Endodermal cell (in vitro differentiated cells): Measurements from ENCODE around the gene SSBP2. TPM values are rescaled to one million over a fixed set of nuclear protein-coding genes. Genes with fewer than 3 reads are reported as not detected.
"Not testable (repeated sequence)": the region's sequence is repeated elsewhere in the genome, so short reads cannot be mapped to it uniquely, and the experiment has no call there.

ENCODE experiments used
- DNase-seq: peaks from one replicate; pipeline ENCODE4 v3.0.0-alpha.2; 2017
- H3K27ac ChIP-seq: 2 replicates; pipeline ENCODE4 v1.5.1; 2013; ENCODE audit warnings: mild to moderate bottlenecking, low read depth, low read length, moderate library complexity
- H3K27me3 ChIP-seq: 2 replicates; pipeline ENCODE4 v1.6.1; 2013; ENCODE audit warnings: mild to moderate bottlenecking, low read length, moderate library complexity; ENCODE audit not compliant: insufficient read depth, control insufficient read depth, poor library complexity, severe bottlenecking
- H3K36me3 ChIP-seq: 2 replicates; pipeline ENCODE4 v1.7.0; 2013; ENCODE audit warnings: mild to moderate bottlenecking, low read length, moderate library complexity; ENCODE audit not compliant: control insufficient read depth, insufficient read depth
- H3K4me1 ChIP-seq: one replicate; pipeline ENCODE4 v1.7.0; 2013; ENCODE audit warnings: low read length; ENCODE audit not compliant: control insufficient read depth, insufficient read depth
- H3K4me3 ChIP-seq: 2 replicates; pipeline ENCODE4 v1.5.1; 2013; ENCODE audit warnings: mild to moderate bottlenecking, low read length, moderate library complexity
- H3K9ac ChIP-seq: 2 replicates; pipeline ENCODE4 v1.6.1; 2013; ENCODE audit warnings: mild to moderate bottlenecking, low read length, moderate library complexity; ENCODE audit not compliant: poor library complexity, severe bottlenecking; ENCODE audit errors: extremely low read depth
- H3K9me3 ChIP-seq: 2 replicates; pipeline ENCODE4 v1.6.1; 2013; ENCODE audit warnings: mild to moderate bottlenecking, low read length, moderate library complexity; ENCODE audit not compliant: control insufficient read depth
- H3K27ac Mint-ChIP-seq: 2 replicates; pipeline ENCODE4 v1.8.0; 2020; ENCODE audit warnings: mixed read lengths
- H3K27me3 Mint-ChIP-seq: 2 replicates; pipeline ENCODE4 v1.8.0; 2021; ENCODE audit warnings: mild to moderate bottlenecking, mixed read lengths; ENCODE audit not compliant: insufficient read depth
- H3K36me3 Mint-ChIP-seq: 2 replicates; pipeline ENCODE4 v1.8.0; 2020; ENCODE audit warnings: low read depth, mixed read lengths
- H3K4me1 Mint-ChIP-seq: 2 replicates; pipeline ENCODE4 v1.8.0; 2020; ENCODE audit warnings: mixed read lengths
- H3K4me3 Mint-ChIP-seq: 2 replicates; pipeline ENCODE4 v1.8.0; 2020; ENCODE audit warnings: mild to moderate bottlenecking, moderate library complexity, mixed read lengths
- H3K9me3 Mint-ChIP-seq: 2 replicates; pipeline ENCODE4 v1.8.0; 2020; ENCODE audit warnings: mild to moderate bottlenecking, mixed read lengths
- CTCF ChIP-seq: fragments of 200-600 bp; sonication (generic); conservative IDR thresholded peaks from 2 replicates; pipeline ENCODE4 v1.5.0; 2021; ENCODE audit warnings: antibody characterized with exemption, mild to moderate bottlenecking
- WGBS, 2 experiments: methylation state at CpG; one replicate each; pipeline versions ENCODE4 v1.1.5 to v1.1.7; 2013; ENCODE audit warnings: missing lambda C conversion rate in 2 of 2, mixed read lengths in 1 of 2; ENCODE audit not compliant: insufficient coverage in 1 of 2, insufficient read length in 1 of 2; 5-methylcytosine and 5-hydroxymethylcytosine counted together
- total RNA-seq, 2 donors: library from RNA; stranded (reverse); fragmentation: NEBNext Ultra II Directional in 1 of 2; extraction: Animal tissue kit (Norgen Biotek cat#: 25700) in 1 of 2; gene quantifications; 2 replicates in 1 of 2; 3 replicates in 1 of 2; pipeline ENCODE4 v1.2.1, GENCODE V29; 2021

Gene SSBP2
- total RNA-seq, 2 donors from 2014 or later = 27.5 to 30.2 TPM

GRCh38 chr5:81409896-81410295 lies 341.0 kb downstream of the SSBP2 start:
- no peak for TF ChIP-seq CTCF
- Mint-ChIP-seq H3K4me3 (no peak overlapping the region), H3K27ac (no peak overlapping the region), H3K9me3 (peaks cover 4% of the 10 kb centered on the region), H3K4me1 (peaks cover 24% of the 10 kb centered on the region), H3K27me3 (peaks cover 5% of the 10 kb centered on the region), H3K36me3 (no peaks in the 10 kb centered on the region)
- no peaks in the 10 kb centered on the region for H3K9me3 ChIP-seq
- no peak overlapping the region for H3K27ac ChIP-seq
- H3K9ac ChIP-seq = no peak overlapping the region
- H3K27me3 ChIP-seq = no peaks in the 10 kb centered on the region
- peaks cover 10% of the 10 kb centered on the region for H3K4me1 ChIP-seq
- no peaks in the 10 kb centered on the region for H3K36me3 ChIP-seq
- DNase-seq = no peak
- no peak overlapping the region for H3K4me3 ChIP-seq
- 89% methylated on average over 2 of the region's 2 CpGs; no CpG with 5 or more reads in 1 of the 2 experiments for WGBS, 2 experiments

- Histone ChIP-seq H3K27ac (no peak overlapping the region), H3K4me3 (no peak overlapping the region), H3K36me3 (no peaks in the 10 kb centered on the region), H3K9me3 (no peaks in the 10 kb centered on the region), H3K9ac (no peak overlapping the region), H3K27me3 (no peaks in the 10 kb centered on the region), H3K4me1 (peaks cover 10% of the 10 kb centered on the region)
- 89 to 100% methylated on average over 2 of the region's 2 CpGs for WGBS, 2 experiments
- DNase-seq = no peak
- H3K27ac Mint-ChIP-seq = no peak overlapping the region
- peaks cover 8% of the 10 kb centered on the region for H3K27me3 Mint-ChIP-seq
- H3K36me3 Mint-ChIP-seq = no peaks in the 10 kb centered on the region
- H3K4me3 Mint-ChIP-seq = no peak overlapping the region
- H3K4me1 Mint-ChIP-seq = peaks cover 24% of the 10 kb centered on the region
- no peak for TF ChIP-seq CTCF
- peaks cover 4% of the 10 kb centered on the region for H3K9me3 Mint-ChIP-seq
Observed at GRCh38 chr5:81409361-81409760, 341.5 kb downstream of the SSBP2 start.

DNA sequence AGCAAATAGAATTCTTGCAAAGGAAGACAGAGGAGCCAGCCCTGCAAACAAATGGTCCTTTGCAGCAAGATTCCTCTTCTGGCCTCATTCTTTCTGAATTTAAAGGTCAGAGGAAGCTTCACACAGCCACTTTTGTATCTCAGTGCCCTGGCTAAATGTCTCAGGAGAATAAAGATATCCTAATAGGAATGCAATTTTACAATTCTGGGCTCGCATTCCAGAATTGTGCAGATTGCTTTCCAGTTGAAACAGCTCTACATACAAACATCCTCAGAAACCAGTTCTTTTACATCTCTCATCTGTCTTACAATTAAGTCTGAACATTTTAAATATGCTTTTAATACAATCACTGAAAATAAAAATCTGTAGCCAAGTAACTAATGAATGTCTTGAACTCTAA lies 342.4 kb downstream of the SSBP2 start:
- WGBS, 2 experiments = 100% methylated on average over 1 of the region's 1 CpG; no CpG with 5 or more reads in 1 of the 2 experiments
- H3K4me3 Mint-ChIP-seq = no peak overlapping the region
- H3K36me3 Mint-ChIP-seq = no peaks in the 10 kb centered on the region

GRCh38 chr5:81407811-81408210 lies 343.1 kb downstream of the SSBP2 start:
- not testable (repeated sequence) for H3K27me3 ChIP-seq, H3K9me3 Mint-ChIP-seq, H3K36me3 Mint-ChIP-seq, DNase-seq, H3K9me3 ChIP-seq, H3K36me3 ChIP-seq, H3K9ac ChIP-seq, H3K27ac ChIP-seq, H3K4me3 ChIP-seq, H3K4me3 Mint-ChIP-seq
- Mint-ChIP-seq H3K27me3 (peaks cover 11% of the 10 kb centered on the region), H3K4me1 (peaks cover 24% of the 10 kb centered on the region), H3K27ac (peak overlapping the region; percentile 33)
- 49 to 92% methylated on average over 2 to 4 of the region's 4 CpGs for WGBS, 2 experiments
- peaks cover 10% of the 10 kb centered on the region for H3K4me1 ChIP-seq

More for the DNA sequence above, 342.4 kb downstream of the SSBP2 start:
- H3K9me3 Mint-ChIP-seq = peaks cover 4% of the 10 kb centered on the region
- H3K36me3 ChIP-seq = no peaks in the 10 kb centered on the region
- peaks cover 11% of the 10 kb centered on the region for H3K27me3 Mint-ChIP-seq
- H3K4me1 Mint-ChIP-seq = peaks cover 24% of the 10 kb centered on the region
- H3K27ac ChIP-seq = no peak overlapping the region
- no peak overlapping the region for H3K27ac Mint-ChIP-seq
- peaks cover 10% of the 10 kb centered on the region for H3K4me1 ChIP-seq
- H3K27me3 ChIP-seq = no peaks in the 10 kb centered on the region
- H3K9ac ChIP-seq = no peak overlapping the region
- no peak overlapping the region for H3K4me3 ChIP-seq
- no peak for DNase-seq
- H3K9me3 ChIP-seq = no peaks in the 10 kb centered on the region
- TF ChIP-seq CTCF = no peak
